ENCODE results near the gene ANKRD12.

The ANKRD12 gene

DNA sequence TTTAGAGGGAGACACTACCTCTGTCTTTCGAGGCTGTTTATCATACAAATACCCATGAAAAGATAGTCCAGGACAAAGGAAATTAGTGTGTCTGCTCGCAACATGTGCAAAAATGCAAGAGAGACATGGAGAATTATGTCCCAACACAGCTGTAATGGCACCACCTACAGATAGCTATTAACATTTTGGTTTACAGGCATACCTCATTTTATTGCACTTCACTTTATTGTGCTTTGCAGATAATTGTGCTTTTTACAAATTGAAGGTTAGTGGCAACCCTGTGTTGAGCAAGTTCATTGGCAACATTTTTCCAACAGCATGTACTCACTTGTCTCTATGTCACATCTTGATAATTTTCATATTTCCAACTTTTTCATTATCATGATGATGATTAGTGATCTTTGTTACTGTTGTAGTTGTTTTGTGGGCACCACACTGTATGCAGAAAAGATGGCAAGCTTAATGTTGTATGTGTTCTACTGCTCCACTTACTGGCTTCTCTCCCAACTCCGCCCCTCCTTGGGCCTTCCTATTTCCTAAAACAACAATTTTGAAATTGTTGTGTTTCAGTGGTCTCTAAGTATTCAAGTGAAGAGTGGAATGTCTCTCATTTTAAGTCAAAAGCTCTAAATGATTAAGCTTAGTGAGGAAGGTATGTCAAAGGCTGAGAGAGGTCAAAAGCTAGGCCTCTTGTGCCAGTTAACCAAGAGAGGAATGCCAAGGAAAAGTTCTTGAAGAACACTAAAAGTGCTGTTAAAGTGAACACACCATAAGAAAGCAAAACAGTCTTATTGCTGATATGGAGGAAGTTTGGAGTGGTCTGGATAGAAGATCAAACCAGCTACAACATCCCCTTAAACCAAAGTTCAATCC lies 52.0 kb downstream of the ANKRD12 start:
- TF ChIP-seq, protein P1, sequence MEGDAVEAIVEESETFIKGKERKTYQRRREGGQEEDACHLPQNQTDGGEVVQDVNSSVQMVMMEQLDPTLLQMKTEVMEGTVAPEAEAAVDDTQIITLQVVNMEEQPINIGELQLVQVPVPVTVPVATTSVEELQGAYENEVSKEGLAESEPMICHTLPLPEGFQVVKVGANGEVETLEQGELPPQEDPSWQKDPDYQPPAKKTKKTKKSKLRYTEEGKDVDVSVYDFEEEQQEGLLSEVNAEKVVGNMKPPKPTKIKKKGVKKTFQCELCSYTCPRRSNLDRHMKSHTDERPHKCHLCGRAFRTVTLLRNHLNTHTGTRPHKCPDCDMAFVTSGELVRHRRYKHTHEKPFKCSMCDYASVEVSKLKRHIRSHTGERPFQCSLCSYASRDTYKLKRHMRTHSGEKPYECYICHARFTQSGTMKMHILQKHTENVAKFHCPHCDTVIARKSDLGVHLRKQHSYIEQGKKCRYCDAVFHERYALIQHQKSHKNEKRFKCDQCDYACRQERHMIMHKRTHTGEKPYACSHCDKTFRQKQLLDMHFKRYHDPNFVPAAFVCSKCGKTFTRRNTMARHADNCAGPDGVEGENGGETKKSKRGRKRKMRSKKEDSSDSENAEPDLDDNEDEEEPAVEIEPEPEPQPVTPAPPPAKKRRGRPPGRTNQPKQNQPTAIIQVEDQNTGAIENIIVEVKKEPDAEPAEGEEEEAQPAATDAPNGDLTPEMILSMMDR (IDR thresholded peaks at IDR 0.05), result no peak

DNA sequence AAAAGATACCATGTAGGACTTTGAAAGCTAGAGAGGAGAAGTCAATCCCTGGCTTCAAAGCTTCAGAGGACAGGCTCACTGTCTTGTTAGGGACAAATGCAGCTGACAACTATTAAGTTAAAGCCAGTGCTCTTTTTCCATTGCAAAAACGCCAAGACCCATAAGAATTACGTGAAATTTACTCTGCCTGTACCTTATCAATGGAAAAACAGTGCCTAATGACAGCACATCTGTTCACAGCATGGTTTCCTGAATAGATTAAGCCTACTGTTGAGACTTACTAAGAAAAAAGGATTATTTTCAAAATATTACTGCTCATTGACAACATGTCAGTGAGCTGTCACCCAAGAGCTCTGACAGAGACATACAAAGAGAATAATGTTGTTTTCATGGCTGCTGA lies 52.9 kb downstream of the ANKRD12 start:
- TF ChIP-seq, protein P1 (IDR thresholded peaks at IDR 0.05), result no peak

DNA sequence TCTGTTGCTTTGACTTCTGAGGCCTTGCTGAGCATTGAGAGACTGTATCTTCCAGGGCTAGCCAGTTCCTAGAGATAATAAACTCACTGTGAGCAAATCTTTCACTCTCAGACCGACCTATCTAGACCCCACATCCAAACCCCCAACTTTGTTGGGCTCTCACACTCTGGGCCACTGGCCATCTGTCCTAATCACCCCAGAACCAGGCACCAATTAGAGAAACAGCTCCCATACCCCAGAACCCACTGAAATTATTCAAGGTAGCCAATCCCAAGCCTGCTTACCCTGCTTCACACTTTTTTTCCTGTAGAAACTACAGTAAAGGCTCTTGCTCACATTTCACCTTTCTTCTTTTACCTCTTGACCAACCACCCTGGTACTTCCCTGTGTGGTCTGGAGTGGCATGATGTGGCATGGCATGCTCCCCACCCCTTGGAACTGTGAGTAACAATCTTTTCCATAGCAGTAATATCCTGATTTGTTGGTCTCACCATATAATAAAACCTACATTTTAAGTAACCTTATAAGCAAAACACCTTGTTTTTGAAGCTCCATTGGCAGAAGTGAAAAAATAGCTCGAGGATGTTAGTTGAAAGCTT lies 55.2 kb downstream of the ANKRD12 start:
- TF ChIP-seq, protein P1 (IDR thresholded peaks at IDR 0.05), result no peak

DNA sequence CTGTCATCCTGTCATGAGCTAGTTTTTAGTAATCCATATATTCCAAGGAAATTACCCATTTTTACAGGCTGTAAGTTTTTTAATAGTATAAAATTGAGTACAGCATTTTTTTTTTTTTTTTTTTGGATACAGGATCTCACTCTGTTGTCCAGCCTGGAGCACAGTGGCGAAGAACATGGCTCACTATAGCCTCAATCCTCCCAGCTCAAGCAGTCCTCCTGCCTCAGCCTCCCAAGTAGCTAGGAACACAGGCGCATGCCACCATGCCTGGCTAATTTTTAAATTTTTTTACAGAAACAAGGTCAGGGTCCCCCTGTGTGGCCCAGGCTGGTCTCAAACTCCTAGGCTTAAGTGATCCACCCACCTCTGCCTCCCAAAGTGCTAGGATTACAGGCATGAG lies 56.5 kb downstream of the ANKRD12 start:
- TF ChIP-seq, protein P1 (IDR thresholded peaks at IDR 0.05), result no peak

DNA sequence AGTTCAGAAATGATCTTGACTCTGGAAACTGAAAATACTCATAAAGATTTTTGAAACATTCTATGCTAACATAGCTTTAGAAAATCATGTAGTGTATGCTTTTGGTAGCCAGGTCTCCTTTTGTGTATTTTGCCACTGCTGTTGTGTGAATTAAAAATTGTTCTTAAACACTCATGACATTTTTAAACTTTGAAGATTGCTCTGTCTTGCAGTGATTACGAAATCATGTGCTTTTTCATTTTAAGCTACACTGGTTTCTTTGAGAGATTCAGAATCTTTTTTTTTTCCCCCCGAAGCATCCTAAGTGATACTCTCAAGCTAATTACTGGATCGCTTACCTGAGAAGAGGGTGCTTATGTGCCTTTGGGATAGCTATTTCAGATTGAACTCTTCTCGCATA lies 60.0 kb downstream of the ANKRD12 start:
- TF ChIP-seq, protein P1 (IDR thresholded peaks at IDR 0.05), result no peak

DNA sequence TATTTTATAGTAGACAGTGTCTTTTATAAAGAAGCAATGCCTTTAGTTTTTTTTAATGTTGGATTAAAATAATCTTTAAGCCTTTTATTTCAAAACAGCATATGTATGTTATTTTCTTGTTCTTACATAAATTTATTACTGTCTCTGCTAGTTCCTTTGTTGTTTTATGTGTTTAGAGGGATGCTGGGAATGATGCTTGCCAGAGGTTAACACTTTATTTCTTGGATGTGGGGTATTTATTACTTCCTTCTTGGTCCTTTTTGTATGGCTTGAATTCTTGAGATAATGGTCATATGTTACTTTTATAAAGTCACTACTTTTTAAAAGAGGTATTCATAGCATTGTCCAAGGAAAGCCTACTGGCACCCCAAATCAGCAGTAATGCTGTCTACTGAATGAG lies 63.1 kb downstream of the ANKRD12 start:
- TF ChIP-seq, protein P1 (IDR thresholded peaks at IDR 0.05), result no peak

DNA sequence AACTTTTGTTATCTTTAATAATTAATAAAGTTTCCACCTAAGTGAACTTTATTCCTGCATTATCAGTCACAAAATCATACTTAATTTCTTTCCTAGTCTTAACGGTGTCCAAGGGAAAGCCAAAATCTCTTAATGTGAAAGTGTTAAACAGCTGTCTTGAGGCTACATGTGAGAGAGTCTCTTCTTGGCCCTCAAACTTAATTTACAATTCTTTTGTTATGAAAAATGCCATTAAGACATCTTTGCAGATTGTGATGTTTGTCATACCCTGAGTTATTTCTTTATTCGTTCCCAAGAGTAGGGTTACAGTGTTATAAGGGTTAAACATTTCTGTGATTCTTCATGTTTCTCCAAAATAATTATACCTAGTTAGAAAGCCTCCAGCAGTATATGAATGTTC lies 64.6 kb downstream of the ANKRD12 start:
- TF ChIP-seq, protein P1 (IDR thresholded peaks at IDR 0.05), result no peak

Measured in LNCAP (cell line).